Measurements from ENCODE around the gene REELD1.

Gene REELD1

GRCh38 chr4:146229406-146229805, 15.1 kb downstream of the REELD1 start:
- H3K4me1 ChIP-seq (ENCODE audit: control insufficient read depth, insufficient read depth, low read length): no peaks in the 10 kb centered on the region
- CTCF ChIA-PET: no interaction called here
- no peaks in the 10 kb centered on the region for H3K36me3 ChIP-seq (ENCODE audit: control insufficient read depth in 2 of 2, insufficient read depth in 1 of 2, low read length in 2 of 2)
- H3K4me3 ChIP-seq (ENCODE audit: low read depth, low read length): no peak overlapping the region
- TF ChIP-seq ZFP69B (tag by site-specific recombination; IDR thresholded peaks at IDR 0.05) (no peak), ZNF777 (tag by site-specific recombination; IDR thresholded peaks at IDR 0.05; ENCODE audit: borderline replicate concordance) (no peak), ZSCAN23 (tag by site-specific recombination; IDR thresholded peaks at IDR 0.05) (no peak), ZNF768 (tag by site-specific recombination; IDR thresholded peaks at IDR 0.05) (no peak), ZNF394 (tag by site-specific recombination; IDR thresholded peaks at IDR 0.05; ENCODE audit: borderline replicate concordance) (no peak), FEZF1 (tag by site-specific recombination; IDR thresholded peaks at IDR 0.05) (no peak), ZBTB11 (tag by site-specific recombination; conservative IDR thresholded peaks at IDR 0.05; ENCODE audit: low read depth) (no peak), ZNF112 (tag by site-specific recombination; IDR thresholded peaks at IDR 0.05) (no peak), ZNF473 (tag by site-specific recombination; IDR thresholded peaks at IDR 0.05) (no peak), ZNF155 (tag by site-specific recombination; IDR thresholded peaks at IDR 0.05) (no peak), ZNF426 (tag by site-specific recombination; IDR thresholded peaks at IDR 0.05) (no peak), ZNF311 (tag by site-specific recombination; IDR thresholded peaks at IDR 0.05; ENCODE audit: borderline replicate concordance) (no peak), ZNF785 (tag by site-specific recombination; IDR thresholded peaks at IDR 0.05) (no peak), ZNF239 (tag by site-specific recombination; IDR thresholded peaks at IDR 0.05) (no peak), KLF16 (tag by site-specific recombination; IDR thresholded peaks at IDR 0.05) (no peak), ZNF654 (tag by site-specific recombination; IDR thresholded peaks at IDR 0.05; ENCODE audit: low read depth) (no peak), IKZF3 (tag by site-specific recombination; IDR thresholded peaks at IDR 0.05) (no peak)
- TF ChIP-seq, protein P1, sequence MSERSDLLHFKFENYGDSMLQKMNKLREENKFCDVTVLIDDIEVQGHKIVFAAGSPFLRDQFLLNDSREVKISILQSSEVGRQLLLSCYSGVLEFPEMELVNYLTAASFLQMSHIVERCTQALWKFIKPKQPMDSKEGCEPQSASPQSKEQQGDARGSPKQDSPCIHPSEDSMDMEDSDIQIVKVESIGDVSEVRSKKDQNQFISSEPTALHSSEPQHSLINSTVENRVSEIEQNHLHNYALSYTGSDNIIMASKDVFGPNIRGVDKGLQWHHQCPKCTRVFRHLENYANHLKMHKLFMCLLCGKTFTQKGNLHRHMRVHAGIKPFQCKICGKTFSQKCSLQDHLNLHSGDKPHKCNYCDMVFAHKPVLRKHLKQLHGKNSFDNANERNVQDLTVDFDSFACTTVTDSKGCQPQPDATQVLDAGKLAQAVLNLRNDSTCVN (tag by site-specific recombination; optimal IDR thresholded peaks at IDR 0.05): no peak
- TF ChIP-seq, protein P2, sequence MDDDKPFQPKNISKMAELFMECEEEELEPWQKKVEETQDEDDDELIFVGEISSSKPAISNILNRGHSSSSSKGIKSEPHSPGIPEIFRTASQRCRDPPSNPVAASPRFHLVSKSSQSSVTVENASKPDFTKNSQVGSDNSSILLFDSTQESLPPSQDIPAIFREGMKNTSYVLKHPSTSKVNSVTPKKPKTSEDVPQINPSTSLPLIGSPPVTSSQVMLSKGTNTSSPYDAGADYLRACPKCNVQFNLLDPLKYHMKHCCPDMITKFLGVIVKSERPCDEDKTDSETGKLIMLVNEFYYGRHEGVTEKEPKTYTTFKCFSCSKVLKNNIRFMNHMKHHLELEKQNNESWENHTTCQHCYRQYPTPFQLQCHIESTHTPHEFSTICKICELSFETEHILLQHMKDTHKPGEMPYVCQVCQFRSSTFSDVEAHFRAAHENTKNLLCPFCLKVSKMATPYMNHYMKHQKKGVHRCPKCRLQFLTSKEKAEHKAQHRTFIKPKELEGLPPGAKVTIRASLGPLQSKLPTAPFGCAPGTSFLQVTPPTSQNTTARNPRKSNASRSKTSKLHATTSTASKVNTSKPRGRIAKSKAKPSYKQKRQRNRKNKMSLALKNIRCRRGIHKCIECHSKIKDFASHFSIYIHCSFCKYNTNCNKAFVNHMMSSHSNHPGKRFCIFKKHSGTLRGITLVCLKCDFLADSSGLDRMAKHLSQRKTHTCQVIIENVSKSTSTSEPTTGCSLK (tag by site-specific recombination; IDR thresholded peaks at IDR 0.05): no peak
- TF ChIP-seq, protein P3, sequence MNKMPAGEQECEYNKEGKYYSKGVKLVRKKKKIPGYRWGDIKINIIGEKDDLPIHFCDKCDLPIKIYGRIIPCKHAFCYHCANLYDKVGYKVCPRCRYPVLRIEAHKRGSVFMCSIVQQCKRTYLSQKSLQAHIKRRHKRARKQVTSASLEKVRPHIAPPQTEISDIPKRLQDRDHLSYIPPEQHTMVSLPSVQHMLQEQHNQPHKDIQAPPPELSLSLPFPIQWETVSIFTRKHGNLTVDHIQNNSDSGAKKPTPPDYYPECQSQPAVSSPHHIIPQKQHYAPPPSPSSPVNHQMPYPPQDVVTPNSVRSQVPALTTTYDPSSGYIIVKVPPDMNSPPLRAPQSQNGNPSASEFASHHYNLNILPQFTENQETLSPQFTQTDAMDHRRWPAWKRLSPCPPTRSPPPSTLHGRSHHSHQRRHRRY (tag by site-specific recombination; IDR thresholded peaks at IDR 0.05): no peak
- POLR2A ChIA-PET: no interaction called here
- no peaks in the 10 kb centered on the region for H3K9me3 ChIP-seq (ENCODE audit: control insufficient read depth, insufficient read depth, low read depth, low read length)
- no peak overlapping the region for H3K27ac ChIP-seq (ENCODE audit: extremely low read depth, low read depth, low read length)
